HL-60/S4 treated with phorbol 12-myristate 13-acetate at 8.2 ng/mL for 4 days and 3 days (cell line): ENCODE measurements around the gene MIB1.

Experiments
- in situ Hi-C: fragments of 300-500 bp; cut with MboI; formaldehyde crosslinking; loops from 2 replicates; pipeline ENCODE4 v1.15.0; 2022; ENCODE audit warnings: low sequenced_read_pairs

MIB1 gene

DNA sequence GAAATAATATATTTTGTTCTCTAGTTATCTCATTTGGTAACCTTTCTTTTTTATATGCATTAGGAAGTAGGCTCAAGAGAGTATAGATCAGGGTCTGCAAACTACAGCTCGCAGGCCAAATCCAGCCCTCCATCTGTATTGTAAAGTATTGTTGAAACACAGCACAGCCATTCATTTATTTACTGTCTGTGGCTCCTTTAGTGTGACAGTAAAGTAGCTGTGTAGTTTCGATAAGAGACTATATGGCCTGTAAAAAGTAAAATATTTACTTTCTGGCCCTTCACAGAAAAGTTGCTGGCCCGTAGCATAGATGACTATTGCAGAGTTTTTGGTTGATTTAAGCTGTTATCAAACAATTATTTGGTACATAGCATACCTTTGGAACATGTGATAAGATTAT is 67.6 kb downstream of the MIB1 start:
- in situ Hi-C loops: no loop called here

- in situ Hi-C loops: no loop called here
Measured at GRCh38 chr18:21809725-21810124, 69.1 kb downstream of the MIB1 start.

- in situ Hi-C loops: no loop called here
Measured at GRCh38 chr18:21815101-21815500, 74.5 kb downstream of the MIB1 start.

DNA sequence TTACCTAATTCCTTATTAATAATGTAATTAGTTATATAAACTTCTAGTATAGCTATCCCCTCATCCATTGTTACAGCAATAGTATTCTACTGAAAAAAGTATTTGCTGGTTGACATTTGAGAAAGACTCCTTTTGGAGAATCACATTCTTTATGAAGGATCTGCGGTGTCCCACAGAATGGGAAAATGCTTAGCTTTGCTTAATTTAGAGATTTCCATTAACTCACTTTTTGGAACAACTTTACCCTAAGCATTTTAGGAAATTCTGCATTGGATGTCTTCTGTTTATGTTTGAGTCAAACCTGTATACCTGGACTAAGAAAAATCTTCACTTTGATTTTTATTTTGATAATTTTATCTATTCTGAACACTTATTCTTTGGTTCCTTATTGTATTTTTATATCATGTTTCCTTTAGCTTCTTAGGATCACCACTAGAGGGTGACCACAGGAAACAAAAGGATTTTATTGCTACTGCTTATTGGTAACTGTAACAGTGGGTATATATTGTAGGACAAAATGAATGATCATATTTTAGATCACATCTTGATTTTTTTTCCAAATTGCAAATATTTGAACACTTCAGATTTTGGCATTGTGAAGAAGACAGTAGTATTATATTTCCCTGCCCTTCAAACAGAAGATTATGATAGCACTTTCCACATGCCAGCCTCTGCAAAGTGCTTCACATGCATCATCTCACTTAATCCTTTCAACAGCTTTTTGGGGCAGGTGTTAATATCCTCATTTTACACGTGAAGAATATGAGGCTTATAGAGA is 79.6 kb downstream of the MIB1 start:
- in situ Hi-C loops: no loop called here

- in situ Hi-C loops: no loop called here
Measured at GRCh38 chr18:21820811-21821143, 80.2 kb downstream of the MIB1 start.

DNA sequence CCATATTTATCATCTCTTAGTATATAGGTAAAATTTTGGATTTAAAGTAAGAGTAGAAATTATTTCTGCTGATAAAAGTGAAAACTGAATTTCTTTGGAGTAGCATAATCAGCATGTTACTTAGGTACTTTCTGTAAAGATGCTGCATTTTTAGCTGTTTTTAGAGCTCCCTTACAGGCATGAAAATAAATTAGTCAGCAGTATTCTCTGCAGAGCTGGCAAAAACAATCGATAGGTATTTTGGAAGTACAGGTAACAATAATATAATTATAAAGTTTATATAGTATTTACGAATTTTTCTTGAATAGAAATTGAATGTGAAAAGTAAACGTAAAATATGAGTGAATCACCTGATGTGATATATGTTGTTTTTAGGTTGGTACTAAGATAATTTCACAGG is 83.3 kb downstream of the MIB1 start:
- in situ Hi-C loops: no loop called here

- in situ Hi-C loops: no loop called here
Measured at GRCh38 chr18:21826196-21826595, 85.6 kb downstream of the MIB1 start.

GRCh38 chr18:21826641-21827302 is 86.2 kb downstream of the MIB1 start:
- in situ Hi-C loops: no loop called here

DNA sequence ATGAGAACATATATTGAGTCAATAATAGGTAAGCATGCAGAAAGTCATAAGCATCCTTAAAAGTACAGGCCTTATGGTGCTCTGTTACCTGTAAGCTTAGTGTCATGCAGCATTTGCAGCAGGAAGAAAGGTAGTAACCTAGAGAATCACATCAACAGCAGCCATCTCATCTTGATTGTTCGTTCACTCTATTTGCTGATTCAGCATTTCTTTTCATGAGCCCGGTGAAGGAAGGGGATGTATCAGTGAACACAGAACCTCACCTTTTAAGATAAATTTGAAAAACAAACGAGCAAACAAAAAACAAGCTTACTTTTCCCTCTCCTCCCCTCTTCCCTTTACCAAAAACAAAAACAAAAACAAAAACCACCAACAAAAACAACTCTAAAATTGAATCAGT is 89.9 kb downstream of the MIB1 start:
- in situ Hi-C loops: no loop called here

- in situ Hi-C loops: no loop called here
Measured at GRCh38 chr18:21831413-21831831, 90.8 kb downstream of the MIB1 start.

DNA sequence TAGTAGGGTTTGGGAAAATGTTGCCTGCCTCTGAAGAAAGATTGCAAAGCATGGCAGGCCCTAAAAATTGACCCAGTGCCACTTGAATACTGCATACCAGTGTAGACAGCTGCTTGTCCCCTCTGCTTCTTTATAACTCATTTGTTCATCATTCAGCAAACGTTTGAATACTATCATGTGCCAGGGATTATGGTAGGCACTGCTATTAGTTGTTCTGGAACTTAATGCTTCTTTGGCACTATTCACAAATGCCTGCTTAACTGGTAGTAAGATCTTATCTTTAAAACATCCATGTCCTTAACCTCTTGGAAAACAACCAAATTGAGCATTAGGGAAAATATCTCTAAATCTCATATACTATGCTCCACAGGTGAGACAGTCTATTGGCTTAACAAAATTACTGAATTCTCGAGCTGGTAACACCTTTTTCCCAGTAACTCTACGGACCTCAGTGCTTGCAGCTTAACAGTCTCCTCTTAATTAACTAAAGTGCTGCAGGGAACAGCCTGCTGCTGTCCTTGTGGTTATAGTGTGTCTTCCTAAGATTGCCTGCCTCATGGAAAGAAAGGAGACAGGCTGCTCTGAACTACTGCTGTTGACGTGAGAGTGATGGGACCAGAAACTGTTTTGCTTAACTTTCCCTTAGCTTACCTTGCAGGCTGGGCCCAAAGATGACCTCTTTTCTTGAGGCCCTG is 93.2 kb downstream of the MIB1 start:
- in situ Hi-C loops: no loop called here

DNA sequence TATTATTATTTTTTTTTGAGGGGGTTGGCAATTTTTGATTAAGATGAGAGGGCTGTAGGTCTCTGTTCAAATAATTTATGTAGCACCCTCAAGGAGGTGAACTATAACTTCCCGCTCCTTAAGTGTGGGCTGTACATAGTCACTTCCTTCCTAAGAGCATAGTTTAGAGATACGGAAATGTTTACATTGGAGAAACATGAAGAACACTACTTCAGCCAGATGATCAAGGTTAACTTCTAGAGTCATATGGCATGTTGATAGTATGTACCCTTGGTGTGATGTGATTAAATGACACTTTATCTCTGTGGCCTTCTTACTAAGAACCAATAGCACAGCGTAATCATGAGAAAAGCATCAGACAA is 93.7 kb downstream of the MIB1 start:
- in situ Hi-C loops: no loop called here

GRCh38 chr18:21841570-21841969 is 101.0 kb downstream of the MIB1 start:
- in situ Hi-C loops: no loop called here

GRCh38 chr18:21843341-21843740 is 102.7 kb downstream of the MIB1 start:
- in situ Hi-C loops: no loop called here

- in situ Hi-C loops: no loop called here
Measured at GRCh38 chr18:21851327-21851961, 110.9 kb downstream of the MIB1 start.

DNA sequence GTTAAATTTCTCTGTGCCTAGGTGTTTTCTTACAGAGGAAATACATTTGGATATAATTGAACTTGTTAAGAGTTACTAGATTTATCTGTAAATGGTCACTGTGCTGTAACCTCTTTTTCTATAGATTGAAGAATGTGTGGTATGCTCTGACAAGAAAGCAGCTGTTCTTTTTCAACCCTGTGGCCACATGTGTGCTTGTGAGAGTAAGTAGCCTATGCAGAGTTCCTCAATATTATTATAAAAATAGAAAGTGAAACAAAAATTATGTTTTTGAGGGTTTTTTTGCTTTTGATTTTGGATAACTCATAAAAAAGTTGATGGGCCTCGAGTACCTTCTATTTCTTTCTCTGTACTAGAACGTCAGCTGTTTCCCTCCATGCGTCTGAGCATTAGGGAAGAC is 112.4 kb downstream of the MIB1 start:
- in situ Hi-C loops: no loop called here

DNA sequence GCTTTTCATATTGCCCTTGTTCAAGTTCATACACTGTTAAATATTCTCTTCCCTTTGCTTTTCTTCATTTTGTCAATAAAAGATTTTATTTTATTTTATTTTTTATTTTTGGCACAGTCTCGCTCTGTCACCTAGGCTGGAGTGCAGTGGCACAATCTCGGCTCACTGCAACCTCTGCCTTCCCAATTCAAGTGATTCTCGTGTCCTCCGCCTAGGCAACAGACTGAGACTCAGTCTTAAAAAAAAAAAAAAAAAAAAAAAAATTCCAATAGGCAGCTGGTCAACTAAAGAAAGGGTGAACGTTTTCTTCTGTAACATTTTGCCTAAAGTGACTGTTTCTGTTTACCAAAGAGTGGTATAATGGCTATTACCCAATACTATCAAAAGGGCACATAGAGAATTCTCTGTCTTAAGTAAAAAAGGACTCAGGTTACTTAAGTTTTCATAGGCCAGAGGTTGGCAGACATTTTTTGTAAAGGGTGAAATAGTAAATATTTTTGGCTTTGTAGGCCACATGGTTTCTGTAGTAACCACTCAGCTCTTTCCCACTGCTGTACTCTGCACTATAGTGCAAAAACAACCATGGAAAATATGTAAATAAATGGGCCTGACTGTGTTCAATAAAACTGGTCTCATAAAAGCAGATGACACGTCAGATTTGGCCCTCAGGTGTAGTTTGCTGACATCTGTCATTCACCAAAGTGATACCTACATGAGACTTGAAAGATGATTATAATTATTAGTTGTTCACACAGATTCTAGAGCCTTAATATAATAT is 113.4 kb downstream of the MIB1 start:
- in situ Hi-C loops: no loop called here

GRCh38 chr18:21855432-21855831 is 114.8 kb downstream of the MIB1 start:
- in situ Hi-C loops: no loop called here

- in situ Hi-C loops: no loop called here
Measured at GRCh38 chr18:21857871-21858270, 117.3 kb downstream of the MIB1 start.

- in situ Hi-C loops: no loop called here
Measured at GRCh38 chr18:21858544-21858943, 118.0 kb downstream of the MIB1 start.

- in situ Hi-C loops: no loop called here
Measured at GRCh38 chr18:21864386-21864785, 123.8 kb downstream of the MIB1 start.
